Measurements from ENCODE around the gene FN3KRP. TPM values are rescaled to one million over a fixed set of nuclear protein-coding genes. Genes with fewer than 3 reads are reported as not detected.

Gene FN3KRP
- total RNA-seq, 4 donors from 2014 or later, result 15.5 to 33.0 (median 19.7) TPM

- no peak for DNase-seq
- no peaks in the 10 kb centered on the region for H3K36me3 ChIP-seq
- H3K27me3 ChIP-seq, result no peaks in the 10 kb centered on the region
- H3K27ac ChIP-seq, result peak overlapping the region in 1 of 4 donors; percentile 74
- peaks cover 0 to 20% (median 11%) of the 10 kb centered on the region in 4 donors for H3K4me1 ChIP-seq
- peaks cover 0 to 9% (median 2%) of the 10 kb centered on the region in 4 donors for H3K9me3 ChIP-seq
- peak overlapping the region; percentile 82 to 99 (median 92) for H3K4me3 ChIP-seq
- TF ChIP-seq CTCF (IDR thresholded peaks at IDR 0.05) (no peak), POLR2A (IDR thresholded peaks at IDR 0.05) (no peak)
These were observed 18.8 kb upstream of the FN3KRP start for GRCh38 chr17:82697808-82698064.

GRCh38 chr17:82698065-82698973, 18.2 kb upstream of the FN3KRP start, which contains the start of gene RAB40B:
Gene RAB40B (minus strand): TSS chr17:82698698. CDS start chr17:82698596, 102 bp downstream.
- peaks cover 0 to 25% (median 13%) of the 10 kb centered on the region in 4 donors for H3K4me1 ChIP-seq
- no peaks in the 10 kb centered on the region for H3K27me3 ChIP-seq
- peak within 1 kb of the TSS; percentile 82 to 99 (median 92) for H3K4me3 ChIP-seq
- DNase-seq, result peak; percentile 99 to 100 (median 99)
- H3K9me3 ChIP-seq, result peaks cover 0 to 9% (median 2%) of the 10 kb centered on the region in 4 donors
- peak in 1 of 2 donors; percentile 52 for TF ChIP-seq POLR2A (IDR thresholded peaks at IDR 0.05)
- TF ChIP-seq CTCF (IDR thresholded peaks at IDR 0.05), result no peak
- no peaks in the 10 kb centered on the region for H3K36me3 ChIP-seq
- peak within 1 kb of the TSS; percentile 65 to 76 (median 70) for H3K27ac ChIP-seq

- peak overlapping the region; percentile 54 to 73 (median 64) for H3K27ac ChIP-seq
- H3K36me3 ChIP-seq, result no peaks in the 10 kb centered on the region
- H3K27me3 ChIP-seq, result no peaks in the 10 kb centered on the region
- peak in 1 of 2 donors; percentile 11 for TF ChIP-seq POLR2A (IDR thresholded peaks at IDR 0.05)
- peak in 1 of 6 experiments; percentile 4 for TF ChIP-seq CTCF (IDR thresholded peaks at IDR 0.05)
- H3K4me1 ChIP-seq, result peaks cover 0 to 27% (median 13%) of the 10 kb centered on the region in 4 donors
- DNase-seq, result no peak
- peak overlapping the region; percentile 82 to 99 (median 92) for H3K4me3 ChIP-seq
- H3K9me3 ChIP-seq, result peaks cover 0 to 9% (median 2%) of the 10 kb centered on the region in 4 donors
These were observed 17.5 kb upstream of the FN3KRP start for GRCh38 chr17:82698974-82699442.

- Histone ChIP-seq H3K27me3 (no peaks in the 10 kb centered on the region), H3K9me3 (peaks cover 0 to 4% (median 2%) of the 10 kb centered on the region in 4 donors), H3K4me3 (peak overlapping the region in 1 of 4 donors; percentile 96), H3K36me3 (no peaks in the 10 kb centered on the region), H3K4me1 (peaks cover 0 to 27% (median 13%) of the 10 kb centered on the region in 4 donors), H3K27ac (no peak overlapping the region)
- no peak for TF ChIP-seq CTCF (IDR thresholded peaks at IDR 0.05)
- TF ChIP-seq POLR2A (IDR thresholded peaks at IDR 0.05), result no peak
- no peak for DNase-seq
These were observed 17.0 kb upstream of the FN3KRP start for GRCh38 chr17:82699551-82699950.

GRCh38 chr17:82702231-82702927, 14.1 kb upstream of the FN3KRP start:
- TF ChIP-seq POLR2A (IDR thresholded peaks at IDR 0.05) (peak in 1 of 2 donors; percentile 16), CTCF (IDR thresholded peaks at IDR 0.05) (no peak)
- H3K27ac ChIP-seq, result peak overlapping the region in 3 of 4 donors; percentile 57 to 92 (median 75)
- H3K27me3 ChIP-seq, result no peaks in the 10 kb centered on the region
- no peaks in the 10 kb centered on the region for H3K9me3 ChIP-seq
- peak overlapping the region in 2 of 4 donors; percentile 26 to 41 for H3K4me3 ChIP-seq
- peak in 2 of 3 donors; percentile 67 to 73 for DNase-seq
- no peaks in the 10 kb centered on the region for H3K36me3 ChIP-seq
- H3K4me1 ChIP-seq, result peaks cover 0 to 26% (median 11%) of the 10 kb centered on the region in 4 donors
